HepG2 (cell line): ENCODE measurements around the gene SERINC4. TPM values are rescaled to one million over a fixed set of nuclear protein-coding genes. Genes with fewer than 3 reads are reported as not detected.

Source experiments
- DMAP1 ChIP-seq: IDR thresholded peaks from 2 replicates; pipeline ENCODE4 v1.6.1; 2016
- ELF4 ChIP-seq: sonication (generic); formaldehyde crosslinking; IDR thresholded peaks from 2 replicates; pipeline ENCODE4 v1.5.0; 2020; ENCODE audit warnings: missing genetic modification reagents, mild to moderate bottlenecking, moderate library complexity, borderline replicate concordance
- HMG20B ChIP-seq: conservative IDR thresholded peaks from 2 replicates; pipeline ENCODE4 v1.6.1; 2016; ENCODE audit warnings: missing genetic modification reagents, missing compliant biosample characterization
- TSC22D2 ChIP-seq: sonication (generic); formaldehyde crosslinking; IDR thresholded peaks from 2 replicates; pipeline ENCODE4 v1.5.1; 2020; ENCODE audit warnings: missing genetic modification reagents, mild to moderate bottlenecking, borderline replicate concordance
- ZFX ChIP-seq: sonication (generic); formaldehyde crosslinking; IDR thresholded peaks from 2 replicates; pipeline ENCODE4 v1.4.0; 2020; ENCODE audit warnings: mild to moderate bottlenecking, low read depth, missing genetic modification reagents, moderate library complexity
- ZNF121 ChIP-seq: sonication (generic); formaldehyde crosslinking; IDR thresholded peaks from 2 replicates; pipeline ENCODE4 v1.5.0; 2020; ENCODE audit warnings: mild to moderate bottlenecking, missing genetic modification reagents
- ZNF232 ChIP-seq: sonication (generic); formaldehyde crosslinking; IDR thresholded peaks from 2 replicates; pipeline ENCODE4 v1.4.0; 2020; ENCODE audit warnings: missing genetic modification reagents, borderline replicate concordance
- ZNF468 ChIP-seq: sonication (generic); formaldehyde crosslinking; IDR thresholded peaks from 2 replicates; pipeline ENCODE4 v1.8.0; 2022; ENCODE audit warnings: mild to moderate bottlenecking, moderate library complexity, missing genetic modification reagents
- polyA plus RNA-seq, 8 experiments: library from polyadenylated mRNA; depleted of rRNA in 3 of 8; stranded (reverse) in 7 of 8; unstranded in 1 of 8; fragments of >200 nt; fragmentation: Illumina TruSeq in 4 of 8; extraction: Trizol in 4 of 8; gene quantifications; 2 replicates each; pipeline versions ENCODE4 v1.2.1 to v1.2.3, GENCODE V29; 2011 to 2016; ENCODE audit warnings: low read depth in 4 of 8, missing spikeins in 1 of 8, mixed read lengths in 1 of 8; ENCODE audit not compliant: insufficient read depth in 1 of 8
- total RNA-seq, 5 experiments: library from RNA; depleted of rRNA; stranded (reverse); fragments of >200 nt; fragmentation: Illumina TruSeq; extraction: Trizol; gene quantifications; 2 replicates each; pipeline ENCODE4 v1.2.3, GENCODE V29; 2016; ENCODE audit warnings: low read depth in 1 of 5
- TF ChIP-seq, protein P1 (sequence below): sonication (generic); formaldehyde crosslinking; IDR thresholded peaks from 2 replicates; pipeline ENCODE4 v1.5.0; 2020; ENCODE audit warnings: mild to moderate bottlenecking, missing genetic modification reagents
- TF ChIP-seq, protein P2 (sequence below): sonication (generic); formaldehyde crosslinking; IDR thresholded peaks from 2 replicates; pipeline ENCODE4 v1.9.0; 2021; ENCODE audit warnings: mild to moderate bottlenecking, missing genetic modification reagents
- TF ChIP-seq, protein P3 (sequence below): sonication (generic); formaldehyde crosslinking; IDR thresholded peaks from 2 replicates; pipeline ENCODE4 v1.5.1; 2020; ENCODE audit warnings: mild to moderate bottlenecking, moderate library complexity, missing genetic modification reagents
- TF ChIP-seq, protein P4 (sequence below), 2 experiments: sonication (generic) in 1 of 2; formaldehyde crosslinking in 1 of 2; IDR thresholded peaks; 2 replicates each; pipeline versions ENCODE4 v1.4.0 to v1.6.1; 2016 to 2020; ENCODE audit warnings: borderline replicate concordance in 1 of 2, low read depth in 1 of 2, mild to moderate bottlenecking in 1 of 2, missing genetic modification reagents in 1 of 2

Gene SERINC4
- total and polyA plus RNA-seq, 2 of the 13 experiments (the other 11 are each of a cell fraction or from before 2014, with no cell fraction given), result not detected

DNA sequence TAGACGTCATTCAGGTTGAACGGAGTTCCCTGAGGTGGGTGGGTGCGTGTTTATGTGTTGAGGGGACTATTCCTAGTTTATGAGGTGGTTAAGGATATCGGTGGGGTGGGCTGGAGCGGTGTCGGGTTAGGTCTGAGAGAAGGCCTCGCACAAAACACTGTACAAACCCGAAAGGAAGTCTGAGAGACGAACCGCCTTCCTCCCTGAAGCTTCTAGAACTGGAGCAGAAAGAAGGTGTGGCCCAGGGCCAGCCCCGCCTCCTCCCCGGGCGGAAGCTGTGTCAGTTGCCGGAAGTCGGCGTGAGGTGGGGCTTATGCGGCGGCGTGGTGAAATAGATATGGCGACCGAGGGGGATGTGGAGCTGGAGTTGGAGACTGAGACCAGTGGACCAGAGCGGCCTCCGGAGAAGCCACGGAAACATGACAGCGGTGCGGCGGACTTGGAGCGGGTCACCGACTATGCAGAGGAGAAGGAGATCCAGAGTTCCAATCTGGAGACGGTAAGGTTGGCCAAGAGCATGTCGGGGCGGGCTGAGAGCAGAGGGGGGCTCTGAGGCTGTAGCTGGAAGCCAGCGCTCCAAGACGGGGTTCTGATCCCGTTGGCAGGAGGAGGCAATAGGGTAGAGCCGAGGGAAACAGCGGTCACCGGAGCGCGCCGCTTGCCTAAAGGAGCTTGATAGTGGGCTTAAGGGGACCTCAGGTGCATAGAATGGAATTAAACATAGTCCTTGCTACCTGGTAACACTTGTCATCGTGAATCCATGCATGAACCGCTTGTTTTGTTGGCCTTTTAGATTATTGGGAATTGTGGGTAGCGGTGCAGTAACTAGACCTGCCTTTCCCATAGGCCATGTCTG lies 494 bp upstream of the SERINC4 start, which contains the start of gene HYPK (continued):
- TF ChIP-seq, protein P1, sequence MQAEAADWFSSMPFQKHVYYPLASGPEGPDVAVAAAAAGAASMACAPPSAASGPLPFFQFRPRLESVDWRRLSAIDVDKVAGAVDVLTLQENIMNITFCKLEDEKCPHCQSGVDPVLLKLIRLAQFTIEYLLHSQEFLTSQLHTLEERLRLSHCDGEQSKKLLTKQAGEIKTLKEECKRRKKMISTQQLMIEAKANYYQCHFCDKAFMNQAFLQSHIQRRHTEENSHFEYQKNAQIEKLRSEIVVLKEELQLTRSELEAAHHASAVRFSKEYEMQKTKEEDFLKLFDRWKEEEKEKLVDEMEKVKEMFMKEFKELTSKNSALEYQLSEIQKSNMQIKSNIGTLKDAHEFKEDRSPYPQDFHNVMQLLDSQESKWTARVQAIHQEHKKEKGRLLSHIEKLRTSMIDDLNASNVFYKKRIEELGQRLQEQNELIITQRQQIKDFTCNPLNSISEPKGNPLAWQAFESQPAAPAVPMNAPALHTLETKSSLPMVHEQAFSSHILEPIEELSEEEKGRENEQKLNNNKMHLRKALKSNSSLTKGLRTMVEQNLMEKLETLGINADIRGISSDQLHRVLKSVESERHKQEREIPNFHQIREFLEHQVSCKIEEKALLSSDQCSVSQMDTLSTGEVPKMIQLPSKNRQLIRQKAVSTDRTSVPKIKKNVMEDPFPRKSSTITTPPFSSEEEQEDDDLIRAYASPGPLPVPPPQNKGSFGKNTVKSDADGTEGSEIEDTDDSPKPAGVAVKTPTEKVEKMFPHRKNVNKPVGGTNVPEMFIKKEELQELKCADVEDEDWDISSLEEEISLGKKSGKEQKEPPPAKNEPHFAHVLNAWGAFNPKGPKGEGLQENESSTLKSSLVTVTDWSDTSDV, result peak; percentile 80; the same call in 1 of the 2 replicates
- 0 out of 2 replicates have a peak, but pooled peaks have one; percentile 31 for TF ChIP-seq ZNF232 (CRISPR knock-in tag)
- 0 out of 2 replicates have a peak, but pooled peaks have one; percentile 1 for TF ChIP-seq ZNF468 (CRISPR knock-in tag)
- TF ChIP-seq TSC22D2 (CRISPR knock-in tag), result no peak
- TF ChIP-seq, protein P2, sequence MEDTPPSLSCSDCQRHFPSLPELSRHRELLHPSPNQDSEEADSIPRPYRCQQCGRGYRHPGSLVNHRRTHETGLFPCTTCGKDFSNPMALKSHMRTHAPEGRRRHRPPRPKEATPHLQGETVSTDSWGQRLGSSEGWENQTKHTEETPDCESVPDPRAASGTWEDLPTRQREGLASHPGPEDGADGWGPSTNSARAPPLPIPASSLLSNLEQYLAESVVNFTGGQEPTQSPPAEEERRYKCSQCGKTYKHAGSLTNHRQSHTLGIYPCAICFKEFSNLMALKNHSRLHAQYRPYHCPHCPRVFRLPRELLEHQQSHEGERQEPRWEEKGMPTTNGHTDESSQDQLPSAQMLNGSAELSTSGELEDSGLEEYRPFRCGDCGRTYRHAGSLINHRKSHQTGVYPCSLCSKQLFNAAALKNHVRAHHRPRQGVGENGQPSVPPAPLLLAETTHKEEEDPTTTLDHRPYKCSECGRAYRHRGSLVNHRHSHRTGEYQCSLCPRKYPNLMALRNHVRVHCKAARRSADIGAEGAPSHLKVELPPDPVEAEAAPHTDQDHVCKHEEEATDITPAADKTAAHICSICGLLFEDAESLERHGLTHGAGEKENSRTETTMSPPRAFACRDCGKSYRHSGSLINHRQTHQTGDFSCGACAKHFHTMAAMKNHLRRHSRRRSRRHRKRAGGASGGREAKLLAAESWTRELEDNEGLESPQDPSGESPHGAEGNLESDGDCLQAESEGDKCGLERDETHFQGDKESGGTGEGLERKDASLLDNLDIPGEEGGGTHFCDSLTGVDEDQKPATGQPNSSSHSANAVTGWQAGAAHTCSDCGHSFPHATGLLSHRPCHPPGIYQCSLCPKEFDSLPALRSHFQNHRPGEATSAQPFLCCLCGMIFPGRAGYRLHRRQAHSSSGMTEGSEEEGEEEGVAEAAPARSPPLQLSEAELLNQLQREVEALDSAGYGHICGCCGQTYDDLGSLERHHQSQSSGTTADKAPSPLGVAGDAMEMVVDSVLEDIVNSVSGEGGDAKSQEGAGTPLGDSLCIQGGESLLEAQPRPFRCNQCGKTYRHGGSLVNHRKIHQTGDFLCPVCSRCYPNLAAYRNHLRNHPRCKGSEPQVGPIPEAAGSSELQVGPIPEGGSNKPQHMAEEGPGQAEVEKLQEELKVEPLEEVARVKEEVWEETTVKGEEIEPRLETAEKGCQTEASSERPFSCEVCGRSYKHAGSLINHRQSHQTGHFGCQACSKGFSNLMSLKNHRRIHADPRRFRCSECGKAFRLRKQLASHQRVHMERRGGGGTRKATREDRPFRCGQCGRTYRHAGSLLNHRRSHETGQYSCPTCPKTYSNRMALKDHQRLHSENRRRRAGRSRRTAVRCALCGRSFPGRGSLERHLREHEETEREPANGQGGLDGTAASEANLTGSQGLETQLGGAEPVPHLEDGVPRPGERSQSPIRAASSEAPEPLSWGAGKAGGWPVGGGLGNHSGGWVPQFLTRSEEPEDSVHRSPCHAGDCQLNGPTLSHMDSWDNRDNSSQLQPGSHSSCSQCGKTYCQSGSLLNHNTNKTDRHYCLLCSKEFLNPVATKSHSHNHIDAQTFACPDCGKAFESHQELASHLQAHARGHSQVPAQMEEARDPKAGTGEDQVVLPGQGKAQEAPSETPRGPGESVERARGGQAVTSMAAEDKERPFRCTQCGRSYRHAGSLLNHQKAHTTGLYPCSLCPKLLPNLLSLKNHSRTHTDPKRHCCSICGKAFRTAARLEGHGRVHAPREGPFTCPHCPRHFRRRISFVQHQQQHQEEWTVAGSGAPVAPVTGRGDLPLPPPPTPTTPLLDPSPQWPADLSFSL (CRISPR knock-in tag), result no peak
- no peak for TF ChIP-seq ELF4 (CRISPR knock-in tag)
- TF ChIP-seq ZNF121 (CRISPR knock-in tag), result no peak
- peak; percentile 83 for TF ChIP-seq DMAP1
- peak; percentile 66 for TF ChIP-seq ZFX
- TF ChIP-seq, protein P3, sequence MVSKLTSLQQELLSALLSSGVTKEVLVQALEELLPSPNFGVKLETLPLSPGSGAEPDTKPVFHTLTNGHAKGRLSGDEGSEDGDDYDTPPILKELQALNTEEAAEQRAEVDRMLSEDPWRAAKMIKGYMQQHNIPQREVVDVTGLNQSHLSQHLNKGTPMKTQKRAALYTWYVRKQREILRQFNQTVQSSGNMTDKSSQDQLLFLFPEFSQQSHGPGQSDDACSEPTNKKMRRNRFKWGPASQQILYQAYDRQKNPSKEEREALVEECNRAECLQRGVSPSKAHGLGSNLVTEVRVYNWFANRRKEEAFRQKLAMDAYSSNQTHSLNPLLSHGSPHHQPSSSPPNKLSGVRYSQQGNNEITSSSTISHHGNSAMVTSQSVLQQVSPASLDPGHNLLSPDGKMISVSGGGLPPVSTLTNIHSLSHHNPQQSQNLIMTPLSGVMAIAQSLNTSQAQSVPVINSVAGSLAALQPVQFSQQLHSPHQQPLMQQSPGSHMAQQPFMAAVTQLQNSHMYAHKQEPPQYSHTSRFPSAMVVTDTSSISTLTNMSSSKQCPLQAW (CRISPR knock-in tag), result peak; percentile 75
- no peak for TF ChIP-seq HMG20B (CRISPR knock-in tag)
- TF ChIP-seq, protein P4, sequence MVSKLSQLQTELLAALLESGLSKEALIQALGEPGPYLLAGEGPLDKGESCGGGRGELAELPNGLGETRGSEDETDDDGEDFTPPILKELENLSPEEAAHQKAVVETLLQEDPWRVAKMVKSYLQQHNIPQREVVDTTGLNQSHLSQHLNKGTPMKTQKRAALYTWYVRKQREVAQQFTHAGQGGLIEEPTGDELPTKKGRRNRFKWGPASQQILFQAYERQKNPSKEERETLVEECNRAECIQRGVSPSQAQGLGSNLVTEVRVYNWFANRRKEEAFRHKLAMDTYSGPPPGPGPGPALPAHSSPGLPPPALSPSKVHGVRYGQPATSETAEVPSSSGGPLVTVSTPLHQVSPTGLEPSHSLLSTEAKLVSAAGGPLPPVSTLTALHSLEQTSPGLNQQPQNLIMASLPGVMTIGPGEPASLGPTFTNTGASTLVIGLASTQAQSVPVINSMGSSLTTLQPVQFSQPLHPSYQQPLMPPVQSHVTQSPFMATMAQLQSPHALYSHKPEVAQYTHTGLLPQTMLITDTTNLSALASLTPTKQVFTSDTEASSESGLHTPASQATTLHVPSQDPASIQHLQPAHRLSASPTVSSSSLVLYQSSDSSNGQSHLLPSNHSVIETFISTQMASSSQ (IDR thresholded peaks at IDR 0.05; ENCODE audit: low read depth), result no peak
- TF ChIP-seq, protein P4 (CRISPR knock-in tag; IDR thresholded peaks at IDR 0.05; ENCODE audit: borderline replicate concordance), result no peak
